ENCODE data around the gene TMEM117.

DNA sequence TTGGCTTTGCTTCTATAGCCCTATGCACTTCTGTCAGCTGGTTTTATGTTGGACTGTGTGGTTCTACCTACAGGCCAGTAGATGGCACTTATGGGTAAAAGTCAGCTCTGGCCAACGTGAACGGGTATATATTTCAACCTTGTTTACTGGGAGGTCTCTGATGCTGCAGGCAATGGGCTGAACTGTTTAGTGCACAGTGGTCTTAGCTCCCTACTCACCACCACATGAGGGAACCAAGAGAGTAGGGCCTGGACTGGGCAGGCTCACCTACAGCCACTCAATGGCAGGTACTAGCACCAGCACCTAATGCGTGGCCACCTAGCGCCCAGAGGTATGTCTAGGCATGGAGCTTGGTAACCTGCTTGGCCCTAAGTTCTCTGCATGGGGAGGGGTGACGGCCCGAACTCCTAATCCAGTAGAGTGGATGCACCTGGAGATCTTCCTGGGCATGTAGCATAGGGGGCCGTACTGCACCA lies 481.8 kb downstream of the TMEM117 start:
- TF ChIP-seq POLR2A (IDR thresholded peaks at IDR 0.05; ENCODE audit: low read depth, low read length) (no peak), TAF1 (IDR thresholded peaks at IDR 0.05; ENCODE audit: borderline replicate concordance, low read depth, low read length) (no peak), POLR2AphosphoS5 (IDR thresholded peaks at IDR 0.05; ENCODE audit: low read depth, low read length) (no peak)

Measured in GM12892 (cell line).